ENCODE measurements around the gene SERPIND1. TPM values are rescaled to one million over a fixed set of nuclear protein-coding genes. Genes with fewer than 3 reads are reported as not detected.

Gene SERPIND1
- total RNA-seq, 4 donors from 2014 or later = 2.6 TPM; not detected in 3

DNA sequence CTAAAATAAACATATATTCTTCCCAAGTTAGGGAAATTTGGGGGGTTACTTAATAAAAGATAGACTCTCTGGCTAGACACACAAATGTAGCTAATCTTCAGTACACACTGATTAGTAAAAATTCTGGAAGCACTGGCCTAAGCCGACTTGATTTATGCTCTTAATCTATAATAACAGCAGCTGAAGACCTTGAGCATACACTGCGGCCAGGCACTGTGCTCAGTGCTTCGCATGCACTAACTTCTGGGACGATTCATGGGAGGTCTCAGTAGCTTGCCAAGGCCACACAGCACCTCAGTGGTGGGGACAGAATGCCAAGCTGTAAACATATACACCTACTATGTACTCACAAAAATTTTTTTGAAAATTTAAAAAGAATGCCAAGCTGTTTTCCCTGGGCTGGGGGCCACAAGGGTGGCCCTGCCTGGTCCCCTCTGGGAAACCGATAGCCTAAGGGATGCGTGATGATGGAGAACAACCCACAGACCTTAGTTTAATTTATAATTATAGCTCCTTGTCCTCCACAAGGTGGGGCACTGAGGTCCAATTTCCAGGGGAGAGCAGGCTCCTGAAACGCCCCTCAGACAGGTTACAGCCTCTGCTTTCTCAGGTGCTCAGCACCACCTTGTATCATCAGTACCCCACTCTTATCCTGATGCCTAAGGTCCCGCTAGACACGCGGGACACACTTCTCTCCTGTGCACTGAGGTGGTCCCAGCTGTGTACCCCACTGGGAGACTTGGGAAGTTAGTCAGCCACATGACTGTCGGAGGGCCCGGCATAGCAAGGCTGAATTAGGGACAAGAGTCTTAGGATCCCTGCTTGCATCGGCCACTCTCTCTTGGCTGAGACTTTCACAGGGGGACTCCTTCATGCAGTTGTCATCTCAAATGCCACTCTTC, 20.1 kb downstream of the SERPIND1 start:
- intact Hi-C loops (cut with DNase I) = no loop called here
- Histone ChIP-seq H3K27me3 (no peaks in the 10 kb centered on the region), H3K36me3 (peaks cover 42 to 57% of the 10 kb centered on the region in 2 donors), H3K9me3 (no peaks in the 10 kb centered on the region), H3K27ac (no peak overlapping the region), H3K4me1 (no peaks in the 10 kb centered on the region), H3K4me3 (replicated peaks in 1 of 3) (no peak overlapping the region)
- 84 to 87% methylated on average over 13 of the region's 13 CpGs for WGBS, 2 donors
- no peak for DNase-seq
- no peak for TF ChIP-seq CTCF (IDR thresholded peaks at IDR 0.05)
- no peak for TF ChIP-seq POLR2A (IDR thresholded peaks at IDR 0.05)

DNA sequence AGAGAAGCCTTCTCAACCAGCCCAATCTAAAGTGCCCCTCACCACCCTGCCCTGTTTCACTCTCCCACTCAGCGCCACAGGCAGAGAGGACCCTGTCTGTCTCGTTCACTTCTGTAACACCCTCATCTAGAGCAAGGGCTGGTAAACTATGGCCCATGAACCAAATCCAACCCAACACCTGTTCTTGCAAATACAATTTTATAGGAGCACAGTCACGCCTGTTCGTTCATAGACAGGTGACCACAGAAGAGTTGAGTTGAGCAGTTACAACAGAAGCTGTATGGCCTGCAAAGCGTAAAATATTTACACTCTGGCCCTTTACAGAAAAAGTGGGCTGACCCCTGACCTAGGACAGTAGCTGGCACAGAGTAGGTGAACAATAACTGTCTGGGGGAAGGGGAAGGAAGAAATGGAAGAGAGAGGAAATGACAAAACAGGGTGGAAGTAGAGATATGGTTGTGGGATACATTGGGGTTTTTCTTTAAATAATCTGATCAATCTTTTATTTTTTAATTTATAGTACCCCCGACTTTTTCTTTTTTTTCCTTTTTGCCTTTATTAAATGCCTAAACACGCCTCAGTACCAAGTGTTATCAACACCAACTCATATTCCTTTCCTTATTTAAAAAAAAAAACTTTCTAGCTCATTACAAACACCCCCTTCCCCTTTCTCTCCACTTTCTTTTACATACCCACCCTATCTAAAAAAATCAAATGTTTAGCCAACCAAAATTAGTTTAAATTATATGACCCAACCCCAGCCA, 20.9 kb downstream of the SERPIND1 start:
- WGBS, 2 donors = 93% methylated on average over 7 of the region's 7 CpGs
- Histone ChIP-seq H3K27me3 (no peaks in the 10 kb centered on the region), H3K9me3 (no peaks in the 10 kb centered on the region), H3K36me3 (peaks cover 49 to 58% of the 10 kb centered on the region in 2 donors), H3K4me3 (replicated peaks in 1 of 3) (no peak overlapping the region), H3K4me1 (no peaks in the 10 kb centered on the region), H3K27ac (no peak overlapping the region)
- TF ChIP-seq CTCF (IDR thresholded peaks at IDR 0.05) (no peak), POLR2A (IDR thresholded peaks at IDR 0.05) (no peak)
- intact Hi-C loops (cut with DNase I) = no loop called here
- no peak for DNase-seq

GRCh38 chr22:20796731-20797130, 22.8 kb downstream of the SERPIND1 start:
- H3K4me3 ChIP-seq (replicated peaks in 1 of 3) = no peak overlapping the region
- no peaks in the 10 kb centered on the region for H3K27me3 ChIP-seq
- H3K9me3 ChIP-seq = no peaks in the 10 kb centered on the region
- no peak overlapping the region for H3K27ac ChIP-seq
- TF ChIP-seq POLR2A (IDR thresholded peaks at IDR 0.05) = no peak
- WGBS, 2 donors = 95% methylated on average over 8 of the region's 8 CpGs
- H3K4me1 ChIP-seq = no peaks in the 10 kb centered on the region
- peaks cover 68 to 69% of the 10 kb centered on the region in 2 donors for H3K36me3 ChIP-seq
- intact Hi-C loops (cut with DNase I) = no loop called here
- DNase-seq = no peak

DNA sequence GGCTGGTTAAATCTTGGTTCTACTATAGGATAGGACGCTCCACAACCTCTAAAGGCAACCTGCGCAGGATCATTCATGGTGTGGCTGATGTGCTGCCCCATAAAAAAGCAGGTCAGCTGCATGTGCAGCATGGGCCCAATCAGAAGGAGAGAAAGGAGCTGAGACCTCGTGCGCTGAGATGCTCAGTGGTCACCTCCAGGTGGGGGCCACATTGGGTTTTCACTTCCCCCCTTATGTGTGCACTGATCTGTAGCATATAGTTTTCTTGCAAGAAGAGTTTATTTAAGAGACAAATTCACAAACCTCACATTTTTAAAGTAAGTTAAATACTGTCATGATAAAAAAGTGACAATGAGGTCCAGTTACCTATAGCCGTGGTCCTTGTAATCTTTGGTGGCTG, 24.3 kb downstream of the SERPIND1 start:
- intact Hi-C loops (cut with DNase I) = no loop called here
- H3K36me3 ChIP-seq = peaks cover 70 to 72% of the 10 kb centered on the region in 2 donors
- H3K9me3 ChIP-seq = no peaks in the 10 kb centered on the region
- H3K4me3 ChIP-seq (replicated peaks in 1 of 3) = no peak overlapping the region
- WGBS, 2 donors = 88 to 95% methylated on average over 5 of the region's 5 CpGs
- no peaks in the 10 kb centered on the region for H3K27me3 ChIP-seq
- no peak for DNase-seq
- no peak for TF ChIP-seq CTCF (IDR thresholded peaks at IDR 0.05)
- no peaks in the 10 kb centered on the region for H3K4me1 ChIP-seq
- no peak overlapping the region for H3K27ac ChIP-seq

DNA sequence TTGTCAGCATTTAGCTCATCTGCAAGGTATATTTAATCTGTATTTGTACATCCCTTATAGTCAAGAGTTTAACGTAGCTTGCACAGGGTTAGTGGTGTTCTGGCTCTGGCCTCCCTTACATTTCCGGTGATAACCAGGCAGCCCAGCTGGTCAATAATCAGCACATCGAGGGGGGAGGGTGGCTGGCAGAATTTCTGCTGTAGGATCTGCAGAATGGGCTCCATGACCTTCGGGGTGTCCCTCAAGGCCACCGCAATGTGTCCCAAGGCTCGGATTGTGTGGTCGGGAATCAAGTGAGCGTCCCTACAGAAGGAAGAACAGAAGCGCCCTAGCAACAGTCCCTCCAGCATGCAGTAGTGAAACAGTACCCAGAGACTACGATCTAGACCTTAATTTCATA, 25.1 kb downstream of the SERPIND1 start:
- H3K4me1 ChIP-seq = no peaks in the 10 kb centered on the region
- no peak overlapping the region for H3K4me3 ChIP-seq (replicated peaks in 1 of 3)
- H3K27ac ChIP-seq = no peak overlapping the region
- intact Hi-C loops (cut with DNase I) = no loop called here
- H3K27me3 ChIP-seq = no peaks in the 10 kb centered on the region
- no peaks in the 10 kb centered on the region for H3K9me3 ChIP-seq
- TF ChIP-seq CTCF (IDR thresholded peaks at IDR 0.05) = no peak
- 95 to 100% methylated on average over 10 of the region's 10 CpGs for WGBS, 2 donors
- peaks cover 78 to 80% of the 10 kb centered on the region in 2 donors for H3K36me3 ChIP-seq
- DNase-seq = no peak

All from thyroid gland (tissue), 4 donors.